Caki2 (cell line): ENCODE results near the gene SMIM33. TPM values are rescaled to one million over a fixed set of nuclear protein-coding genes. Genes with fewer than 3 reads are reported as not detected.
A peak's percentile ranks its signal among the peaks of the same experiment; 100 is the strongest.

ENCODE experiments used
- DNase-seq: peaks from one replicate; pipeline ENCODE4 v3.0.0-alpha.2; 2015; ENCODE audit warnings: low read depth
- in situ Hi-C: cut with HindIII; loops from 2 replicates; pipeline ENCODE4 v1.10.0; 2016; ENCODE audit warnings: low sequenced_read_pairs, low pct_unique_long_range_greater_than_20kb, mixed read lengths
- total RNA-seq: library from RNA; depleted of rRNA; stranded (reverse); fragments of >200 nt; shearing (Covaris generic); gene quantifications from 2 replicates; pipeline ENCODE4 v1.2.3, GENCODE V29; 2014; ENCODE audit warnings: low replicate concordance; rRNA removed

SMIM33 gene
- total RNA-seq, 1 experiment from 2014 or later, result not detected

GRCh38 chr5:139512786-139513390 is 42.1 kb downstream of the SMIM33 start:
- DNase-seq, result no peak
- in situ Hi-C loops, result loop anchor here (25.0 kb wide), 1 partner anchor 101 kb away; the partner anchor contains the start of gene SPATA24

- in situ Hi-C loops, result loop anchor here (25.0 kb wide), 1 partner anchor 101 kb away; the partner anchor contains the start of gene SPATA24
- DNase-seq, result peak; percentile 64
Observed at GRCh38 chr5:139513434-139513833, 42.6 kb downstream of the SMIM33 start.

GRCh38 chr5:139513852-139514485 is 43.2 kb downstream of the SMIM33 start:
- DNase-seq, result no peak
- in situ Hi-C loops, result loop anchor here (25.0 kb wide), 1 partner anchor 102 kb away; the partner anchor contains the start of gene SPATA24

DNA sequence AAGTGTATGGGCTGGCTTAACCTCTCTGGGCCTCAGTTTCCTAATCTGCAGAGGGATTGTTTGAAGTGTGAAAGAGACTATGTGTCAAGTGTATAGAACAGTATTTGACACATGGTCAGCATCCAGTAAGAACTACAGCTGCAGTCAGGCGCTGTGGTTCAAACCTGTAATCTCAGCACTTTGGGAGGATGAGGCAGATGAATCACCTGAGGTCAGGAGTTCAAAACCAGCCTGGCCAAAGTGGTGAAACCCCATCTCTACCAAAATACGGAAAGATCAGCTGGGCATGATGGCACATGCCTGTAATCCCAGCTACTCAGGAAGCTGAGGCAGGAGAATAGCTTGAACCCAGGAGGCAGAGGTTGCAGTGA is 43.7 kb downstream of the SMIM33 start:
- in situ Hi-C loops, result loop anchor here (25.0 kb wide), 1 partner anchor 102 kb away; the partner anchor contains the start of gene SPATA24
- no peak for DNase-seq

DNA sequence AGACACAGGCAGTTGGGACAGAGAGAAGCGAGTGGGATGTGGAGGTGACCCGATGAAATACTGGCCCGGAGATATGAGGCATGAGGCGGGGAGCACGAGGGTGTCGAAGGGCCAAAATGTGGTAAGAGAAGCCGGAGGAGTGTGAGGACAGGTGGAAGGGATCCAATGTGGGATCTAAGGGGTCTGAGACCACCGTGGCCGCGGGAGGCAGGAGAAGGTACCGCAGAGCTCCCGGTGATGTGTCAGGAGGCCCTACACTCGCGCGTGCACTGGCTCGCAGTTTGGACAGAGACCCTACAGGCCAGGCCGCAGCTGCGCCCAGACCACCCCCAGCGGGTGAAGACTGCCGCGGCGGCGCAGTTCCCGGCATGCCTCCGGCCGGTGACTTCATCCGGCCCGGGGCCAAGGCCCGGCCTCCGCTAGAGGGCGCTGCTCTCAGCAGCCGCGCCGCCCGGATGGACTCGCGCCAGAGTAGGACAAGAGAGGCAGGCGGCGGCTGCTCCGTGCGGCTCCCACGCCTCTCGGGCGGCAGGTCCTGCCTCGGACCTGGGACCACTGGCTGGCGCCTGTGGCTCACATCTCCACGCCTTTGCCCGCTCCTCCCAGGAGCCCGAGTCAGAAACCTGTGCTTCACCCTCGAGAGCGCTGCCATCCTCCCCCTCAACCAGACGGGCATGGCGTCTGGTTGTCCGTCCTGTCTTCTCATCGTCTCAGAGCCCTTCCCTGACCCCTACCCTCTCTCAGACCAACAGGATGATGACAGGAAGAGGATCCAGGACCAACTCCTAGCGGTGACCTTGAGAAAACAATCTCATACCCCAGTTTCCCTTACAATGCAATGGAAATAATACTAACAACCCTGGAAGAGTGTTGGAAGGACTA is 47.1 kb downstream of the SMIM33 start:
- in situ Hi-C loops, result loop anchor here (25.0 kb wide), 1 partner anchor 106 kb away; the partner anchor contains the start of gene SPATA24
- DNase-seq, result peak; percentile 85

Other genes starting within 250 kb of the SMIM33 start
- 150 and 191 TPM in 2 replicates for gene MATR3, start 177.3 kb upstream of the SMIM33 start, total RNA-seq
- 40.6 and 41.9 TPM in 2 replicates for gene PAIP2, start 129.2 kb upstream of the SMIM33 start, total RNA-seq
- gene SLC23A1, start 87.7 kb upstream of the SMIM33 start, total RNA-seq, result 0.06 and 3.9 TPM in 2 replicates
- not detected in 2 replicates for gene MZB1, start 81.1 kb upstream of the SMIM33 start, total RNA-seq
- not detected in 2 replicates for gene PROB1, start 75.9 kb upstream of the SMIM33 start, total RNA-seq
- 2.5 and 12.8 TPM in 2 replicates for gene SPATA24, start 66.9 kb upstream of the SMIM33 start, total RNA-seq
- gene DNAJC18, start 31.5 kb upstream of the SMIM33 start, total RNA-seq, result 1.4 and 3.3 TPM in 2 replicates
- gene ECSCR, start 8.3 kb upstream of the SMIM33 start, total RNA-seq, result not detected in 2 replicates
- 16.8 and 21.1 TPM in 2 replicates for gene STING1, start 11.8 kb downstream of the SMIM33 start, total RNA-seq
- gene UBE2D2, start 90.3 kb downstream of the SMIM33 start, total RNA-seq, result 105 and 126 TPM in 2 replicates
- 71.9 and 96.8 TPM in 2 replicates for gene CXXC5, start 177.3 kb downstream of the SMIM33 start, total RNA-seq